Adrenal gland (tissue), 5 donors: ENCODE measurements around the gene WHRN.

Source experiments
- CTCF ChIP-seq, 6 experiments: fragments of 450-650 bp in 4 of 6; fragments of 200-600 bp in 2 of 6; sonication (generic) in 1 of 6; IDR thresholded peaks; 1 replicate in 5 of 6; 2 replicates in 1 of 6; pipeline versions ENCODE4 v1.5.1 to v1.8.0; 2016 to 2021; ENCODE audit warnings: antibody characterized with exemption in 6 of 6, mild to moderate bottlenecking in 2 of 6, moderate library complexity in 1 of 6
- POLR2A ChIP-seq, 2 donors: fragments of 450-650 bp; IDR thresholded peaks; one replicate each; pipeline ENCODE4 v1.6.1; 2017; ENCODE audit warnings: antibody characterized with exemption in 2 of 2, mild to moderate bottlenecking in 2 of 2, moderate library complexity in 1 of 2
- donor health status: DM: no; HTN: no; CAD: no.

DNA sequence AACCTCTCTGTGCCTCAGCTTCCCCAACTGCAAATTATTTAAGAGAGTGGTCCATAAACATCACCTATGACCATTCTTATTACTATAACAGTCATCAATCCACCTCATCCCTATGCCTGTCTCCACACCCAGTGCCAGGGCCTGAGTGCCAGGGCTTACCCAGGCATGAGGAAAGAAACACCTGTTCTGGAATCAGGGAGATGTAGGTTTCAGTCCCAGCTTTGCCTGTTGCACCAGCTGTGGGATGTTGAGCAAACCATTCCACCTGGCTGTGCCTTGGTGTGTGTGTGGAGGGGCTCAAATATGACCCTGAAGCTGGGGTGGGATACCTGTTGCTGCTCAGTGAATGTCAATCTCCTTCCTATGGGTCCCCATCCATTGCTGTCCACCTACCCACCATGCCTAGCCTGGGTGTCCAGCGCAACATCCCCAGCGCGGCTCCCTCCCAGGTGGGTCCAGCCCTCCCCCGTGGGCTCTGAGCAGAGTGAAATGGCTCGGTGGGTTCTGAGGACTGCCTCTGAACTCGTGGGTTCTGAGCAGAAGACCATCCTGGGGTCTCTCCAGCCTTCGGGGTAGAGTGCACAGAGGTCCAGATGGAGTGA is 133.8 kb downstream of the WHRN start:
- TF ChIP-seq POLR2A (IDR thresholded peaks at IDR 0.05) (no peak), CTCF (IDR thresholded peaks at IDR 0.05) (no peak)
